Ectodermal cell (in vitro differentiated cells): Measurements from ENCODE around the gene ZNF14.

Experiments used
- H3K27ac ChIP-seq: 2 replicates; pipeline ENCODE4 v1.7.0; 2013; ENCODE audit warnings: mild to moderate bottlenecking, low read depth, low read length; ENCODE audit not compliant: insufficient read depth, poor library complexity, severe bottlenecking
- H3K27me3 ChIP-seq: 2 replicates; pipeline ENCODE4 v1.7.0; 2013; ENCODE audit warnings: mild to moderate bottlenecking, low read length; ENCODE audit not compliant: insufficient read depth, control insufficient read depth, poor library complexity, severe bottlenecking
- H3K36me3 ChIP-seq: one replicate; pipeline ENCODE4 v1.7.0; 2013; ENCODE audit warnings: low read length; ENCODE audit not compliant: control insufficient read depth, insufficient read depth
- H3K4me1 ChIP-seq: one replicate; pipeline ENCODE4 v1.7.0; 2013; ENCODE audit warnings: low read length; ENCODE audit not compliant: control insufficient read depth, insufficient read depth
- H3K4me3 ChIP-seq: 2 replicates; pipeline ENCODE4 v1.7.0; 2013; ENCODE audit warnings: low read depth, low read length, control low read depth; ENCODE audit not compliant: insufficient read depth
- H3K9me3 ChIP-seq: 2 replicates; pipeline ENCODE4 v1.7.0; 2013; ENCODE audit warnings: mild to moderate bottlenecking, low read length, moderate library complexity; ENCODE audit not compliant: control insufficient read depth
- WGBS, 2 experiments: methylation state at CpG; one replicate each; pipeline ENCODE4 v1.1.7; 2013; ENCODE audit warnings: missing lambda C conversion rate in 2 of 2; 5-methylcytosine and 5-hydroxymethylcytosine counted together

The ZNF14 gene

DNA sequence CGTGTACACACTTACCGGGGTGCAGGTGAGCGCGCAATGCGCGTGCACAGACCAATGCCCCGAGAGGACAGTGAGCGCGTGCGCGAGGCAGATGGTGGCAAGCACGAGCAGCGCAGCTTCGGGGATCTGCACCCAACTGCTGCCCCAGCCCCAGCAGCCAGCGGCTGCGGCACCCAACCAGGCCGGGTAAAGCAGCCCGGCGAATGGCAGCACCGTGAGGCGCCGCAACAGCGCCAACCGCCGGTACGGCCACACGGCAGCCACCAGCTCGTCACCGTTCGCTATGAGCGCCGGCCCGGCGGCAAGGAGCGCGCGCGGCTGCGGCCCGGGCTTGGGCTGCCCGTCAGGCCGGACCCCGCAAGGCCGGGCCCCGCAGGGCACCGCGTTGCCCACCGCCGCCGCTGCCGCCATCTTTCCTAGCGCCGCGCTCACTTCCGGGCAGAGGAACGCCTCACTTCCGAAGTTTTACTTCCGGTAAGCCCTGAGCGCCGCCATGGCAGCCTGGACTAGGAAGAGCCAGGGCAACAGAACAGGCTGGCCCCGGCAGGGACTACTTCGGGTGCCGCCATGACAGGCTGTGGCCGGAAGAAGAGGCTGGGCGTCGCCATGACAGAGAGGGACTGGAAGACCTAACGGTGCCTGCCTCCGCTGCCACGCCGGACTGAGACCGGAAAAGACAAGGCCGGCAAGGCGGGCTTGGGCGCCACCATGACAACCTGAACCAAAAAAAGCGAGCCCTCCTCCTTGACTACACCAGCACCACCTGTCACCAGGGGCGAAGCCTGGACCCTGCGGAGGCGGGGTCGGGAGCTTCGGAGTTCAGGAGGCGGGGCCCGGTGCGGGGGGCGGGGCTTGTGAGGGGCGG is 69.4 kb downstream of the ZNF14 start, which contains the start of gene ATP13A1:
Gene ATP13A1 (minus strand): TSS at position 421 of the 865 bp plus-strand sequence. CDS start 10 bp downstream, at position 411.
- H3K9me3 ChIP-seq = no peaks in the 10 kb centered on the region
- H3K36me3 ChIP-seq = peaks cover 7% of the 10 kb centered on the region
- H3K27me3 ChIP-seq = no peaks in the 10 kb centered on the region
- H3K27ac ChIP-seq = peak within 1 kb of the TSS; percentile 94
- peak within 1 kb of the TSS; percentile 99 for H3K4me3 ChIP-seq
- 0% methylated on average over 85 of the region's 85 CpGs for WGBS, 2 experiments
- H3K4me1 ChIP-seq = peaks cover 10% of the 10 kb centered on the region

DNA sequence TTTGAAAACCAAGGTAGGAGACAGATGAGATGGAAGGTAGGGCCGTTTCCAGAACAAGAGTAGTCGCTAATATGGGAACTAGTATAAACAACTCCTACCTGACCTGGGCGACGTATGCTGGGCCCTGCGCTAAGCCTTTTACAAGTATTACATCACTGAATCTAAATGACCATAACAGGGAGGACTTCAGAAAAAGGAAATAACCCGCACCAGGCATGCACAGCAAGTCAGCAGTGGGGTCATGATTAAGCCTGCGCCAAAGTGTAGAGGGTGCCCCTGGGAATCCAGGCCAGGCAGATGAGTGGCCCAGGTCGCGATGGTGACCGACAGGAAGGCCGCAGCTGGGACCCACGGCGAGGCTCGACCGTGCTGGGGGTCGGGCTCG is 70.0 kb downstream of the ZNF14 start:
- Histone ChIP-seq H3K4me3 (peak overlapping the region; percentile 99), H3K36me3 (peaks cover 13% of the 10 kb centered on the region), H3K27me3 (no peaks in the 10 kb centered on the region), H3K27ac (no peak overlapping the region), H3K4me1 (peaks cover 10% of the 10 kb centered on the region), H3K9me3 (no peaks in the 10 kb centered on the region)
- 18 to 20% methylated on average over 17 of the region's 17 CpGs for WGBS, 2 experiments

- H3K27ac ChIP-seq = no peak overlapping the region
- peak overlapping the region; percentile 99 for H3K4me3 ChIP-seq
- H3K4me1 ChIP-seq = peaks cover 10% of the 10 kb centered on the region
- 85 to 88% methylated on average over 8 of the region's 8 CpGs for WGBS, 2 experiments
- no peaks in the 10 kb centered on the region for H3K27me3 ChIP-seq
- no peaks in the 10 kb centered on the region for H3K9me3 ChIP-seq
- peaks cover 19% of the 10 kb centered on the region for H3K36me3 ChIP-seq
Measured at GRCh38 chr19:19662344-19662743, 70.6 kb downstream of the ZNF14 start.

GRCh38 chr19:19661675-19662251 is 71.1 kb downstream of the ZNF14 start:
- Histone ChIP-seq H3K4me3 (peak overlapping the region; percentile 2), H3K27me3 (no peaks in the 10 kb centered on the region)
- 85 to 88% methylated on average over 18 of the region's 18 CpGs for WGBS, 2 experiments

DNA sequence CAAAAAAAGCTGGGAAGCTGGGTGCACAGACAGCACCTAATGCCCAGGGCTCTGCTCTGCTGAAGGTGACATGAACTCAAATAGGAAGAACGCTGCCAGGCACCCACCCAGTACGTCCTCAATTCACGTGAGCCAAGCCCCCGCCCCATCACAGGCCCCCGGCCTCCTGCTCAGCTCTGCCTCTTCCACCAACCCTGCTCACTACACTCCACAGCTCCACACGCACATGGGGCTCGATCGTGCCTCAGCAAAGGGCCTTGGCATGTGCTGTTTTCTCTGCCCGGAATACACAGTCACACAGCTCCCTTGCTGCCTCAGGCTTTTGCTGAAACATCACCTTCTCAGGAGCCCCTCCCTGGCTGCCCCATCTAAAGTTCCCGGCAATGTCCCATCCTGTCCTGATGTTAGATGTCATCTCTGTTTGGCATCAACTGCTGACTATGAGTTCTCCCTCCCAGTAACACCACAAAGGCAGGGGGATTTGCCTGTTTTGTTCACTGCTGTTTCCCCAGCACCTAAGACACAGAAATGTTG is 71.7 kb downstream of the ZNF14 start:
- Histone ChIP-seq H3K27me3 (no peaks in the 10 kb centered on the region), H3K36me3 (peaks cover 23% of the 10 kb centered on the region), H3K4me3 (peak overlapping the region; percentile 2), H3K4me1 (peaks cover 10% of the 10 kb centered on the region), H3K27ac (no peak overlapping the region), H3K9me3 (no peaks in the 10 kb centered on the region)
- 94 to 95% methylated on average over 10 of the region's 10 CpGs for WGBS, 2 experiments

More at GRCh38 chr19:19661675-19662251, 71.1 kb downstream of the ZNF14 start:
- H3K27ac ChIP-seq = no peak overlapping the region
- no peaks in the 10 kb centered on the region for H3K9me3 ChIP-seq
- peaks cover 21% of the 10 kb centered on the region for H3K36me3 ChIP-seq
- H3K4me1 ChIP-seq = peaks cover 10% of the 10 kb centered on the region
